Brain pericyte (primary cell): ENCODE results near the gene SORL1-AS1.

Experiments
- DNase-seq: peaks from one replicate; pipeline ENCODE4 v3.0.0-alpha.2; 2012; ENCODE audit warnings: low read depth, low spot score

The SORL1-AS1 gene

GRCh38 chr11:121451986-121452608 lies 670 bp downstream of the SORL1-AS1 start, which contains the start of gene SORL1:
Gene SORL1, plus strand, starts transcription at chr11:121452314. Its CDS starts 18 bp downstream, at chr11:121452332.
- DNase-seq, result no peak

- no peak for DNase-seq
These were observed 1.4 kb downstream of the SORL1-AS1 start for GRCh38 chr11:121451178-121451985.

- DNase-seq, result no peak
These were observed 2.4 kb downstream of the SORL1-AS1 start for GRCh38 chr11:121450401-121450800.

- no peak for DNase-seq
These were observed 3.1 kb downstream of the SORL1-AS1 start for GRCh38 chr11:121449626-121450025.

GRCh38 chr11:121449123-121449522 lies 3.6 kb downstream of the SORL1-AS1 start:
- DNase-seq, result no peak

- no peak for DNase-seq
These were observed 4.3 kb downstream of the SORL1-AS1 start for GRCh38 chr11:121448431-121448941.

GRCh38 chr11:121448011-121448410 lies 4.8 kb downstream of the SORL1-AS1 start:
- no peak for DNase-seq

GRCh38 chr11:121446752-121447156 lies 6.0 kb downstream of the SORL1-AS1 start:
- DNase-seq, result no peak

- DNase-seq, result no peak
These were observed 7.5 kb downstream of the SORL1-AS1 start for GRCh38 chr11:121445071-121445768.

- no peak for DNase-seq
These were observed 8.2 kb downstream of the SORL1-AS1 start for GRCh38 chr11:121444526-121444925.

GRCh38 chr11:121443688-121444275 lies 9.0 kb downstream of the SORL1-AS1 start:
- DNase-seq, result no peak

- DNase-seq, result no peak
These were observed 11.2 kb downstream of the SORL1-AS1 start for GRCh38 chr11:121441521-121441920.

- no peak for DNase-seq
These were observed 13.0 kb downstream of the SORL1-AS1 start for GRCh38 chr11:121439759-121440158.

- DNase-seq, result no peak
These were observed 13.4 kb downstream of the SORL1-AS1 start for GRCh38 chr11:121439337-121439736.

GRCh38 chr11:121437686-121438078 lies 15.1 kb downstream of the SORL1-AS1 start:
- DNase-seq, result no peak

GRCh38 chr11:121437018-121437685 lies 15.6 kb downstream of the SORL1-AS1 start:
- no peak for DNase-seq

- DNase-seq, result no peak
These were observed 16.9 kb downstream of the SORL1-AS1 start for GRCh38 chr11:121435551-121436511.

- DNase-seq, result no peak
These were observed 17.6 kb downstream of the SORL1-AS1 start for GRCh38 chr11:121435132-121435531.

- DNase-seq, result no peak
These were observed 20.8 kb downstream of the SORL1-AS1 start for GRCh38 chr11:121431820-121432526.
